Upper lobe of right lung (tissue), 1 donor: Measurements from ENCODE around the gene IFNA8. TPM values are rescaled to one million over a fixed set of nuclear protein-coding genes. Genes with fewer than 3 reads are reported as not detected.

ENCODE experiments used
- ATAC-seq: fragments of 200-7000 bp; cut with Tn5 transposase; one replicate; pipeline ENCODE4 v1.9.1; 2020; ENCODE audit warnings: mild to moderate bottlenecking, moderate library complexity
- DNase-seq: peaks from one replicate; pipeline ENCODE4 v3.0.0-alpha.2; 2020
- H3K27ac ChIP-seq: fragments of 200-600 bp; one replicate; pipeline ENCODE4 v1.8.0; 2022
- H3K27me3 ChIP-seq: fragments of 200-600 bp; one replicate; pipeline ENCODE4 v1.8.0; 2022; ENCODE audit warnings: mild to moderate bottlenecking
- H3K36me3 ChIP-seq: fragments of 200-600 bp; one replicate; pipeline ENCODE4 v1.8.0; 2022
- H3K4me1 ChIP-seq: fragments of 200-600 bp; one replicate; pipeline ENCODE4 v1.8.0; 2022
- H3K4me3 ChIP-seq: fragments of 200-600 bp; one replicate; pipeline ENCODE4 v1.8.0; 2022; ENCODE audit warnings: mild to moderate bottlenecking
- H3K9me3 ChIP-seq: fragments of 200-600 bp; one replicate; pipeline ENCODE4 v1.8.0; 2022
- intact Hi-C: fragments of 100-400 bp; cut with DNase I; formaldehyde crosslinking; loops from one replicate; pipeline ENCODE4 v1.11.0; 2022
- total RNA-seq: library from RNA; stranded (reverse); fragmentation: NEBNext Ultra II Directional; extraction: Animal tissue kit (Norgen Biotek cat#: 25700); gene quantifications from one replicate; pipeline ENCODE4 v1.2.1, GENCODE V29; 2021
- TF ChIP-seq, protein P1 (sequence below): fragments of 200-600 bp; IDR thresholded peaks from one replicate; pipeline ENCODE4 v1.8.0; 2022; ENCODE audit warnings: antibody characterized with exemption
- donor health status: DM: no; HTN: yes; CAD: no; lungs with severe emphysema.

Gene IFNA8
- total RNA-seq, 1 donor from 2014 or later = not detected

DNA sequence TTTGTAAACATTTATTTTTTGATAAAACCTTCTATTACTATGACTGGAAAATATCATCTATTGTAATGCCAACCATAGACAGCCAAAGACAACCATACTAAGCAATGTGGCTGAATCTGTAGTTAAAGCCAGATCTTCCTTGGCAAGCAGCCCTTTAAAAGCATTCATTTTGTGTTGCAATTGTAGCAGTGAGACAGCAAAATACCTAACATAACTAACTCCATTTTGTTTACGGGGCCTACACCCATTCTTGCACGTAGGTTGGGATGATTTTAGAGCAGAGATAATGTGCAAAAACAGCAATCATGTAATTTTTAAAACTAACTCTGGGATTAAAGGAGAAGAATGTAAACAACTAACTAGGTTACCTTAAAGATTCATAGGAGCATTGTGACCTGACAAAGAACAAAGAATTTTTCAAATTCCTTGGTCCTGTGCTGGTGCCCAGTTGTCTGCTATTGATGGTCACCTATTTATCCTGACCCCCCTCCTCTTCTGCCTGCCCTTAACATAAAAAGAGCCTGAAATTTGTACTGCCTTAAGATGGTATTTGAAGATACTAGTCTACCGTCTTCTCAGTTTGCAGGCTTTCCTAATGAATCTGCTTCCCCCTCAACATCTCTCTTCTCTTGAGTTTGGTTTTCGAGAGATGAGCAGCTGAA lies 41.9 kb downstream of the IFNA8 start:
- DNase-seq = no peak
- Histone ChIP-seq H3K4me1 (no peaks in the 10 kb centered on the region), H3K36me3 (no peaks in the 10 kb centered on the region), H3K27me3 (no peaks in the 10 kb centered on the region), H3K27ac (no peak overlapping the region), H3K9me3 (no peaks in the 10 kb centered on the region), H3K4me3 (no peak overlapping the region)
- ATAC-seq = no peak
- intact Hi-C loops = no loop called here
- TF ChIP-seq, protein P1, sequence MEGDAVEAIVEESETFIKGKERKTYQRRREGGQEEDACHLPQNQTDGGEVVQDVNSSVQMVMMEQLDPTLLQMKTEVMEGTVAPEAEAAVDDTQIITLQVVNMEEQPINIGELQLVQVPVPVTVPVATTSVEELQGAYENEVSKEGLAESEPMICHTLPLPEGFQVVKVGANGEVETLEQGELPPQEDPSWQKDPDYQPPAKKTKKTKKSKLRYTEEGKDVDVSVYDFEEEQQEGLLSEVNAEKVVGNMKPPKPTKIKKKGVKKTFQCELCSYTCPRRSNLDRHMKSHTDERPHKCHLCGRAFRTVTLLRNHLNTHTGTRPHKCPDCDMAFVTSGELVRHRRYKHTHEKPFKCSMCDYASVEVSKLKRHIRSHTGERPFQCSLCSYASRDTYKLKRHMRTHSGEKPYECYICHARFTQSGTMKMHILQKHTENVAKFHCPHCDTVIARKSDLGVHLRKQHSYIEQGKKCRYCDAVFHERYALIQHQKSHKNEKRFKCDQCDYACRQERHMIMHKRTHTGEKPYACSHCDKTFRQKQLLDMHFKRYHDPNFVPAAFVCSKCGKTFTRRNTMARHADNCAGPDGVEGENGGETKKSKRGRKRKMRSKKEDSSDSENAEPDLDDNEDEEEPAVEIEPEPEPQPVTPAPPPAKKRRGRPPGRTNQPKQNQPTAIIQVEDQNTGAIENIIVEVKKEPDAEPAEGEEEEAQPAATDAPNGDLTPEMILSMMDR = no peak

DNA sequence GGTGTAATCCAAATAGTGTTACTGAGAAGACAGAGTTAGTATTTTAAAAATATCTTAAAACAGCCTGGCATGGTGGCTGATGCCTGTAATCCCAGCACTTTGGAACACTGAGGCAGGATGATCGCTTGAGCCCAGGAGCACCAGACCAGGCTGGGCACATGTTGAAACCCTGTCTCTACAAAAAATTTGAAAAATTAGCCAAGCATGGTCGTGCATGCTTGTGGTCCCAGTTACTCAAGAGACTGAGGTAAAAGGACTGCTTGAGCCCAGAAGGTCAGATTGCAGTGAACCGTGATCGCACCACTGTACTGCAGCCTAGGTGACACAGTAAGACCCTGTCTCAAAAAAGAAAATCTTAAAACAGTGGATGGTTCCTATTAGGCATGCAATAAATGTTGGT lies 43.8 kb downstream of the IFNA8 start:
- intact Hi-C loops = no loop called here
- Histone ChIP-seq H3K4me1 (no peaks in the 10 kb centered on the region), H3K36me3 (no peaks in the 10 kb centered on the region), H3K4me3 (no peak overlapping the region), H3K27ac (no peak overlapping the region), H3K27me3 (peaks cover 4% of the 10 kb centered on the region), H3K9me3 (no peaks in the 10 kb centered on the region)
- no peak for ATAC-seq
- DNase-seq = no peak
- TF ChIP-seq, protein P1 = no peak

DNA sequence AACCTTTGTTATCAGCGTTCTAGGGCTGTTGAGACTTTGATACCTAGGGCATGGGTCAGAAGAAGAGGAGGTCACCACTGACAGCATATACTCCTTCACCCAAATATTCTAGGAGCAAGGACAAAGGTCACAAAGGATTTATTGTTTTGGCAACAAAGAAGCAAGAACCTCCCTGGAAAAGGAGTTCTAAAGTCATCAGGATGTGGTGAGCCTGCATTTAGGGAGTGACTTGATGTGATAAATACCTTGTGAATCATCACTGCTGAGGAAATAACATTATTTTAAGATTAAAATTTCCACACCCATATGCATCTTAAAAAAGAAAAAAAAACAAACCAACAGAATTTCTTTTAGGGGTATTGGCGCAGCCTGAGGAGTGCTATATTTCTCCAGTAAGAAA lies 45.2 kb downstream of the IFNA8 start:
- no peaks in the 10 kb centered on the region for H3K9me3 ChIP-seq
- intact Hi-C loops = no loop called here
- H3K27me3 ChIP-seq = peaks cover 4% of the 10 kb centered on the region
- H3K36me3 ChIP-seq = no peaks in the 10 kb centered on the region
- DNase-seq = no peak
- ATAC-seq = no peak
- no peak overlapping the region for H3K4me3 ChIP-seq
- TF ChIP-seq, protein P1 = no peak
- no peak overlapping the region for H3K27ac ChIP-seq
- no peaks in the 10 kb centered on the region for H3K4me1 ChIP-seq

DNA sequence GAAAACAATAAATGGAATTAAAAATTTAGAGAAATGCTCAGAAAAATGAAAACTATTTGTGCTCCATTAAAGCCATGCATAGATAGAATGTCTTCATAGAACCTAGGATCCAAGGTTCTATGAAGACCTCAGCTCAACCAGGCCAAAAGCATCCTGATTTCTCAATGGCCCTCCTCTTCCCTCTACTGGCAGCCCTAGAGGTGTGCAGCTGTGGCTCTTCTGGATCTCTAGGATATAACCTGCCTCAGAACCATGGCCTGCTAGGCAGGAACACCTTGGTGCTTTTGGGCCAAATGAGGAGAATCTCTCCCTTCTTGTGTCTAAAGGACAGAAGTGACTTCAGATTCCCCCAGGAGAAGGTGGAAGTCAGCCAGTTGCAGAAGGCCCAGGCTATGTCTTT lies 46.4 kb downstream of the IFNA8 start:
- ATAC-seq = peak; percentile 73
- intact Hi-C loops = no loop called here
- no peaks in the 10 kb centered on the region for H3K9me3 ChIP-seq

More for the DNA sequence above, 46.4 kb downstream of the IFNA8 start:
- DNase-seq = no peak
- TF ChIP-seq, protein P1 = peak; percentile 58
- no peaks in the 10 kb centered on the region for H3K4me1 ChIP-seq
- no peaks in the 10 kb centered on the region for H3K36me3 ChIP-seq
- no peak overlapping the region for H3K4me3 ChIP-seq
- no peak overlapping the region for H3K27ac ChIP-seq
- H3K27me3 ChIP-seq = peaks cover 4% of the 10 kb centered on the region

Other genes with a start within 250 kb of the IFNA8 start
- not detected for gene IFNA21, start 242.5 kb upstream of the IFNA8 start, total RNA-seq
- gene IFNA4, start 221.5 kb upstream of the IFNA8 start, total RNA-seq = not detected
- not detected for gene IFNA7, start 206.9 kb upstream of the IFNA8 start, total RNA-seq
- gene IFNA10, start 202.0 kb upstream of the IFNA8 start, total RNA-seq = not detected
- not detected for gene IFNA16, start 191.8 kb upstream of the IFNA8 start, total RNA-seq
- not detected for gene IFNA17, start 180.9 kb upstream of the IFNA8 start, total RNA-seq
- gene IFNA14, start 169.1 kb upstream of the IFNA8 start, total RNA-seq = not detected
- gene IFNA5, start 103.8 kb upstream of the IFNA8 start, total RNA-seq = not detected
- gene KLHL9, start 73.7 kb upstream of the IFNA8 start, total RNA-seq = 22.2 TPM
- gene IFNA6, start 58.2 kb upstream of the IFNA8 start, total RNA-seq = not detected
- gene IFNA13, start 41.1 kb upstream of the IFNA8 start, total RNA-seq = not detected
- not detected for gene IFNA2, start 23.7 kb upstream of the IFNA8 start, total RNA-seq
- not detected for gene IFNA1, start 31.3 kb downstream of the IFNA8 start, total RNA-seq
- gene IFNE, start 73.2 kb downstream of the IFNA8 start, total RNA-seq = not detected